GM18526 (cell line): ENCODE data around the gene OTOS.

Experiments used
- POLR2A ChIP-seq: IDR thresholded peaks from 3 replicates; pipeline ENCODE4 v1.6.1; 2011; ENCODE audit not compliant: insufficient read length; ENCODE audit errors: extremely low read depth

The OTOS gene

DNA sequence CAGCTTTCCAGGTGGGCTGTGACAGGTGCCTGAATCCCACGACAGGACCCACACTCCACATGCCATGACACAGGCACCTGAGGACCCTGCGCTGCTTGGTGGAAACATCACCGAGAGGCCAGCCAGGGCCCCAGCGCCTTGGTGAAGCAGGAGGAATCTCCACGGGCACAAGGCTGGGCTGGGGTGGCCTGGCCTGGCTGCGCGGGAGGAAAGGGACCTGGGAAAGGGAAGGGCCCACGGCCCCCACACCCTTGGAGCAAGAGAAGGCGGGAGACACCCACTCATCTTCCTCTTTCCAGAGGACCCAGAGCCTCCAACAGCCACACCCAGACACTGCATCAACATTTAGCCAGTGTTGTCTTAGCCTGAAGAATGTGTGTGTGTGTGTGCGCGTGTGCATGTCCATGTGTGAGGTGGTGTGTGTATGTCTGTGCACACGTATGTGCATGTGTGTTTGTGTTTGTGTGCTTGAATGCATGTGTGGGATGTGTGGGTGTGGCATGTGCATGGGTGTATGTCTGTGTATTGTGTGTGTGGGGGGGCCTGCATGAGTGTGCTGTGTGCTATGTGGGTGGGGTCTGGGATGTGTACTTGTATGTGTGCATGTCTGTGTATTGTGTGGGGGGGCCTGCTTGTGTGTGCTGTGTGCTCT is 6.3 kb upstream of the OTOS start:
- TF ChIP-seq POLR2A, result no peak

DNA sequence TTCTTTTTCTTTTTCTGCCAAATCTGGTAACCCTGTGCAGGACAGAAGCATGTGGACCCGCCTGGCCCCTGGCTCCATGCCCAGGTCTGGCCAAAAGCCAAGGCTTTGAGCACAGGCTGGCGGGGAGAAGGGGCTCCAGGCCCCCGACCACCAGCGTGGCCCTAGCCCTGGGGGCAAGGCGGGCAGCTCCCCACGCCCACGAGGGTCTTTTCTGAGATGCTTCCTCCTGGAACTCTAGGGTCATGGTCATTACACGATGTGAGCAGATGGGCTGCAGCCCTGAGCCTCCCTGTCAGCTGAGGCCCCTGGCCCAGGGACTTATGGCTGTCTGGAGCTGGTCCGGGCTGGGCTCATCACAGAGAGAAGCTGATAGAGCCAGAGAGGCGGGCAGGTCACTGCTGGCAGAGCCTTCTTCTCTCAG is 5.7 kb upstream of the OTOS start:
- TF ChIP-seq POLR2A, result no peak

DNA sequence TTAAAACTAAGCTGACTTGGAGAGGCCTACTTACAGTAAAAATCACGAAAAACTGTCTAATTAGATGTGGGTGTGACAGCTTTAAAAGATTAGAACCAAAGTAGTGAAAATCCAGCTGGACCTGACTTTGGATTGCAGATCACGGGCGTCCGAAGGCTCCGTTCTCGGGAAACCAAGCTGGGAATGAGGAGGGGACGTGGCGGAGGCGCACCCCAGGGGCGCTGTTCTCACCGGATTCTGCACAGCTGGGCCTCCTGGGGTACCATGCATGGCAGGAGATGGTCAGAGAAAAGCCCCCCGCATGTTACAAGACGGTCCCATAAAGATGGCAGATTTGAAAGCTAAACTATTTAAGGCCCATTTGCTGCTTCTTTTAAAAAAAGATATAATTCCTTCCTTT is 5.0 kb upstream of the OTOS start:
- TF ChIP-seq POLR2A, result no peak

DNA sequence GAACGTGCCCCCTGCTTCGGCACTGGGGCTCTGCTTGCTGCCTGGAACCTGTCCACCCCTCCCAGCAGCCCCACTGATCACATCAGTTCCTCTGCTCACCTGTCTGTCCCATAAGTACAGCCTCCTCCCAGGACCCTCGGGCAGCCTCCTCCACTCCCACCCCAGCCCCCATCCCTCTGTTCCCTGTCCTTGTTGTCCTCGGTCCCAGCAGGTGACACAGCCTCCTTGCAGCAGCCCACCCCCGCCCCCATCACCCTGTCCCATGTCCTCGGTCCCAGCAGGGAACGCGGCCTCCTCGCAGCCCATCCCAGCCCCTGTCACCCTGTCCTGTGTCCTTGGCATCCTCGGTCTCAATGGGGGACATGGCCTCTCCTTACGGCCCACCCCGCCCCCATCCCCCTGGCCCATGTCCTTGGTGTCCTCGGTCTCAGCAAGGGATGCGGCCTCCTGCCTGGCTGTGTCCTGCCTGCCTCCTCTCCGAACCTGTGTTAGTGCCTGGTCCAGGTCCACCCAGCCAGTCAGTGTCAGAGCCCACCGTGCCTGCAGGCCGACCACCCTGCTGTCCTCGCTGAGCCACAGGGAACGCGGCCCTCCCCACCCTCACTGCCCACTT is 4.3 kb upstream of the OTOS start:
- TF ChIP-seq POLR2A, result no peak

DNA sequence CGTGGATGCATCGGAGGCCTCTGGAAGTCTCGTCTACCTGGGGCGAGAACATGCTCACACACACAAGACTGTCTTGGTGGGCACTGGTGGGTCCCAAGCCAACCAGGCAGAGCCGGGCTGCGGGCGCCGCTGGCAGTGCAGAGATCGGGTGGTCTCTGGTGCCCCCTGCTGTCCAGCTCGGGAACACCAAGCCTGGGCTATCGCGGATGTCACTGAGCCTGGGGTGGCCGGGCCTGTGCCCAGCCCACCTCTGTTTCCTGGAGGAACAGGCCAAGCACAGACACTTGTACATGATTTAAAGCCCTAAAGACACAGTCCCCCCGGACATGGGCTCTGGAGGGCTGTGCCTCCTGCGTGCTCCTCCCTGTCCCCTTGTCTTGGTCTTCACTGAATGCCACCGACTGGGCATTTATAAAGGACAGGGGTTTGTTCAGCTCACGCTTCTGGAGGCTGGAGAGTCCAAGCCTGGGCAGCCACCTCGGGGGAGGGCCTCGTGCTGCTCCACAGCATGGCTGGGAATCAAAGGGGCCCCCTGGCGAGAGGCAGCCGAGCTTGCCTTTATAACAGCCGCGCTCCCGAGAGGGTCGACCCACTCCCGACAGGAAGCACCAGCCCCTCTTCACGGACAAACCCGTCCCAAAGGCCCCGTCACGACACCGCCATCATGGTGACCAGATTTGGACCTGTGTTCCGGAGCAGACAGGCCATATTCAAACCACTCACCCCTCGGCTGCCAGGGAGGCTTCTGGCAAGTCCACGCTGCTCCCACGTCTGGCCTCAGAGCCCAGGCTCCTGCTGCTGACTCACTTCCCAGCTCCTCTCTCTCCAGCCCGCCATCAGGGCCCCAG is 3.6 kb upstream of the OTOS start:
- no peak for TF ChIP-seq POLR2A

DNA sequence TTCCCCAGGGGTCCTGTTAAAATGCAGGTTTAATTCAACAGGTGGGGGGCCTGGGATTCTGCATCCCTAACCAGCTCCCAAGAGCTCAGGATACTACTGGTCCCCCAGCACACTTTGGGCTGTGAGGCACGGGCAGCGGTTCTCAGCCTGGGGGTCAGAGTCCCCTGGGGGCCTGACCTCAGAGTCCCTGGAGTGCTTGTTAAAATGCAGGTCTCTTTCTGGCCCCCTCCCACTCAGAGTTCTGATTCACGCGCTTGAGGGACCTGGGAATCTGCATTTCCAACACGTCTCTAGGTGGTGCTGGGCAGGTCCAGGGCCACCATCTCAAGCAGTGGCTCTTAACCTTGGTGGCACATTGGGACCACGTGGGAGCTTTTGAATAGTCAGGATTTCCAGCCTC is 2.8 kb upstream of the OTOS start:
- TF ChIP-seq POLR2A, result no peak

DNA sequence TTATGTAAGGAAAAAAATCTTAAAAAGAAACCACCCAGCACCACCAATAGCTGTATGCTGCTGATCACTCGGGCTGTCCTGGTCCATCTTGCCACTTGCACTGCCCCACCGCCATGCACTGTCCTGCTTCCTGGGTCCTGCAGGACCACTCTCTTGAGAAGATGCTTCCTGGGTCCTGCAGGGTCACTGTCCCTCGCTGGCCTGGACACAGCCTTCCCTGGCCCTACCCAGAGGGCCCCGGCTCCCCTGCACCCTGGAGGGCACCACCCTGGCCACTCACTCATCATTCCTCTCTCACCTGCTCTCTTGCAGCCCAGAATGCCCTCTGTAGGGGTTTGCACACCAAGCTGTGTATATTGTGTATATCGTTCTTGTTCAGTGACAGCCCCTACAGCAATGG is 2.4 kb upstream of the OTOS start:
- TF ChIP-seq POLR2A, result no peak

DNA sequence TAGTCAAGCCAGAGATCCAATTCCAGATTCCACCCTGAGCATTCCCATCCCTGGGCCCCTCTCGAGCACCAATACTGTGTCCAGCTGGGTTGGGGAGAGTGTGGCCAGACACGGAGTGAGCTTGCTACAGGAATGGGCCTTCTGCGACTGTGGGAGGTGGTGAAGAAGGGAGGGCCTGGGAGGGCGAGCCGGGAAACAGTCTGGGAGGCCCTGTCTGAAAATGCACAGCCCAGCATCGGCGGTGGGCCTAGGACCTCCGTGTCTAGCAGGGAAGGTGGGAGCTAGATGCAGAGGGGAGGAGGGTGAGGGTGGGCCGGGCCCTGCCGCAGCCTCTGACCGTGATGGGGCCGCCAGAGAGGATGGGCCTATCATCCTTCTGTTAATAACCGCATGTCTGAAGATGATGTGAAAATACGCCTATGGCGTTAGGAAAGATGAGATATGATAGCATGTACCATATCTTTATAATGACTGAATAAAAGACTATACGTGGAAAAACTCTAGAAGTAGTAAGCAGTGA is 1.9 kb upstream of the OTOS start:
- no peak for TF ChIP-seq POLR2A

DNA sequence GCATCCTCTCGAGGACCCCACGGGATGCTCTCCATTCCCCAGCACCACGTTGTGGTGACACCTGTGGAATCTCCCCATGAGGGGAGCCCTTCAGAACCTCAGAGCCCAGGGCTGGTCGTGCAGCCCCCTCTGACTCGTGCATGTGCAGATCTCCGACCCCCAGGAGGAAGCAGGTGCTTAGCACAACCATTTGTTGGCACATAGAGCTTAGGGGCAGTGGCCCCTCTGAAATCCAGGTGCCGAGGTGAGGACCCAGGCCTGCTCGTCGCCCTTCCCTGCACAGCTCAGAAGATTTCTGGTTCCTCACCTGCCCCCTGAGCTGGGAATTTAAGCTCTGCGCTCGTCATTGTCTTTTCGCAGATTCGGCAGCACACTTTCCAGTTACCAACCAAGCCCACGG is 1.3 kb upstream of the OTOS start:
- TF ChIP-seq POLR2A, result no peak

DNA sequence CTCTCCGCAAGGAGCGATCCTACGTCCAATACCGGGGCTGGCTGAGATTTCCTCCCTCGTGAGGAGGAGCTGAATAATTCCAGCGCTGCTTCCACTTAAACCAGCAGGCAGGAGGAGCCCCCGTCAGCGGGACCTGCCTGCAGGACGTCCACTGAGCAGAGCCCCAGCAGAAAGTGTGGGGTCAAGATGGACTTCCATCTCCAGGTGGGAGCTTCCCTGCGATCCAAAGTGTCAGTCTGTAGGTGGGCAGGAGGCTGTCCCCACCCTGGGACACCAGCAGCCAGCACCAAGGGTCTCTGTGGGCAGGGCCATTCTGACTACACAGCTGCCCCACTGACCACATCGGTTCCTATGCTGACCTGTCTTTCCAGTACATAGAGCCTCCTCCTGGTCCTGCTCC is 462 bp upstream of the OTOS start:
- TF ChIP-seq POLR2A, result no peak

DNA sequence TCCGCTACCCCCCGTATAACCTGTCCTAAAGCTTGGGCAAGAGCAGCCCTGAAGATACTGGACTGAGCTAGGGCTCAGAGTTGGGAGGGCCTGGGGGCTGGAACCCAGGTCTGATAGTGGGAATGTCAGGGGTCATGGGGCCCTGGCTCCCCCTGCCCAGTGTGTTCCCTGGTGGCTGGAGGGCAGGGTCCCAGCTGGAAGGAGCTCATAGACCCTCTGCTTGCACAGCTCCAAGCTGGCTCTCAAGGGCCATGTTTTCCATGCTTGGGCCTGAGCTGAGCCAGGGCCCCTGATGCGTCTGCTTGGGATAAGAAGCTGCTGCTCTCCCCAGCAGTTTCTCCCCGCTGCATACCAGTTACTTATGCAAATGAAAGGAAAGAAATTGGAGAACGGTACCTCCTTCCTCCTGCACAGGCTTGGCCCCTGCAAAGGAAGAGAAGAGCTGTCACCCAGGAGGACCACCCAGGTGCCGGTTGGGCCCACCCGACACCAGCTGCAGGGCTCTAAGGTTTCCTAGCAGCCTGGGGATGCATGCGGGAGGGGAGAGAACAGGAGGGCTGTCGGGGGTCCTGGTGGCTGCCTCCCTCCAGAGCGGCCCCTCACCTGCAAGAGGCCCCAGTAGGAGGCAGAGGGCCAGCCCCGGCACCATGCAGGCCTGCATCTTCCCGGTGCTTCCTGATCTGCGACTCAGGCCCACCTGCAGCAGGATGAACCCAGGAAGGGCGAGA is 628 bp downstream of the OTOS start:
- TF ChIP-seq POLR2A, result no peak

DNA sequence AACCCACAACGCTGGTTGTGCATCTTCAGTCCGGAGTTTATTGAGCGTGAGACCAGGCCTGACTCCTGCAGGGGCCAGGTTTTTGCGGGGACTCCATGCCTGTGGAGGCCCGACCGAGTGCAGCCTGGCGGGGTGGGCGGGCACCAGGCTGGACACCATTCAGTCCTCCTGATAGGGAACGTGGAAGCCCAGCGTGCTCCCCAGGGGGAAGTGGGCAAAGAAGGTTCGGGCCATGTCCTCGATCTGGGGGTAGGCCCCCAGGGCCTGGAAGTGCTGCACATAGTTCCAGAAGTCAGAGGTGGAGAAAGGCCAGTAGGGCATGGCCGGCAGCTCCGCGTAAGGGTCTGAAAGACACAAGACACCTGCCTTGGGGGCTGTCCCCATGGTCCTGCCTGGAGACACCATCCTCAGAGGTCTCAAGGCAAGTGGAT is 1.4 kb downstream of the OTOS start:
- no peak for TF ChIP-seq POLR2A

DNA sequence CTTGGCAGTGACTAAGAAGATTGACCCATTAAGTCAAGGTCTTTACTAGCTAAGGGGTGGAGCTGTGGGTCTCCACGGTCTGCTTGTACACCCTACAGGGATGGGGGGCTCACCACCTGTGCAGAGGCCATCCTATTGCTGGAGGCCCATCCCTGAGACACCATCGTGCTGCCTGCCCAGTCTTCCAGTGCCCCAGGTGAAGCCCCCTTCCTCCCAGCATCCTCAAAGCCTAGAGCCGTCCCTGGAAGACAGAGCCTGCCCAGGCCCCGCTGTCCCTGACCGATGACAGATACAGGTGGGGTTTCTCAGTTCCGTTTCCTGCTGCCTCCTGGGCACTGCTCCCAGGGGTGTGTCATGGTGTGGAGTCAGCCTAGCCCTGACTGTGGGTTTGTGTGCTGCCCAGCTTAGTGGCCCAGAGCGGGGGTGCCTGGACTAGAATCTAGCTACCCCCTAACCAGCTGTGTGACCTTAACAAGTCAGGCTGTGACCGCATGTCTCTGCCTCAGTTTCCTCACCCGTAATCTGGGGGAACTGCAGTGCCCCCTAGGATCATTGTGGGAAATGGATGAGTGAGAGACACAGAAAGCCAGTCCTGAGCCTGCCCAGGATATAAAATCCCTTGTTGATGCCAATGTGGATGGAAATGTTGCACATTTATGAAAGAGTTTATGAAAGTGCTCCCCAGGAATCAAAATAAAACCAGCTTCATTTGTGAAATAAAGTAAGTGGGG is 2.0 kb downstream of the OTOS start:
- no peak for TF ChIP-seq POLR2A

DNA sequence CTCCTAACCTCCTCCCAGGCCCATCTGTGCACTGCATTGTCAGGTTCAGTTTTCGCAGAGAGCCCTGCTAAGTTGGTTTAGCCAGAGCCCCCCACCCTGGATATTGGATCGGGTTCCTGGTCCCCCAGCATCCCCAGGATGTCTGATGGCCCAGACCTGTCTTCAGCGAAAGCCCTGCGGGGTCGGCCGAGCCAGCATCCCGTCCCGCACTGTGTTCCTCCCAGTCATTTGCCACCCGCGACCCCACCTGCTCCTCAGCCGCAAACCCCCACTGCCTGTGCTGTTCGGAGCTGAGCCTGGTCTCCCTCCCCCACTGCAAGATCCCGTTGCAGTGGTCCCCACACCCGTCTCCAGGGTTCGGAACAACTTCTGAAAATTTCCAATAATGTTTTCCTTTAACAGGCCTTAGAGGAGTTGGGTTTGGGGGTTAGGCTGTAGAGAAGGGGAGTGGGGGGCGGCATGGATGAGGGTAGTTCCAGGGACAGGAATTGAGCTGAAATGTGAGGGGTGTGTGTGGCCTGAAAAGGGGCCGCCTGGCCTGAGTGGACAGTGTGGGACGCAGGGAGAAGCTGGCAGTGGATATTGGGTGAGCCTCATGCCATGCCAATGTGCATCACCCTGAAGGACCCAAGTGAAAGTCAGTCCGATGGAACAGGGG is 2.7 kb downstream of the OTOS start:
- no peak for TF ChIP-seq POLR2A
